ENCODE results near the gene CEP135.

CEP135 gene

DNA sequence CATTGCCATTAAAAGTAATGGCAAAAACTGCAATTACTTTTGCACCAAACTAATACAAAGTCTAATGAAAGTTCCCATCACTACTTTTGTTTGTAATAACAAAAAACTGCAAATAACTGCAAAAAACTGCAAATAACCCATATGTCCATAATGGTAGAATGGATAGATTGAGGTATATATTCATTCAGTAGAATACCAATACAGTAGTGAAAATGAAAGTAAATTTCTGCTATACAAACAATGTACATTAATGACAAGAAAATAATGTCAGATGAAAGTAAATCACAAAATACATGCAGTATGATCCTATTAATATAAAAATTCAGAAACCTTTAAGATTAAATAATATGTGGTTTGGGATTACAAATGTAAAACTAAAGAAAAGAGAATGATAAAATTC lies 41.3 kb upstream of the CEP135 start:
- no peak for DNase-seq (ENCODE audit: low spot score)
- TF ChIP-seq CTCF (IDR thresholded peaks at IDR 0.05; ENCODE audit: extremely low read depth, insufficient read depth, missing control alignments): no peak
- in situ Hi-C loops (cut with MboI; ENCODE audit: low pct_unique_long_range_greater_than_20kb, low sequenced_read_pairs, unreplicated experiment): no loop called here

DNA sequence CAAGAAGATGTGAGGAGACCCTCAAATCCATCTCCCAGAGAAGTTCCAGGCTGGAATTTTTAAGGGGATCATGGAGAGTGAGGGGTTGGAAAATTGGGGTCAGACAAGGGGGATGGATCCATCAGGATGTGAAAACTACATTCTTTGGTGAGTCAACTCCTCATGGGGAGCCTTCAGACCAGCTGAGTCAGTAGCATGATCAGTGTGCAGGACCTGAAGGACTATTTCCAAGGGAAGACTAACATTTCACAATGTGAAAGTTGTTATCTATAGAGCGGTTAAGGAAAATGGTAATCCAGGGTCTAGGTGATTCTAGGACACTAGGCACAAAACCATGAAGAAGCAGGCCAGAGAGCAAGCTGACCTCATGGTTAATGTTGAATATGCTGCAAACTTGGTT lies 38.6 kb upstream of the CEP135 start:
- TF ChIP-seq CTCF (IDR thresholded peaks at IDR 0.05; ENCODE audit: extremely low read depth, insufficient read depth, missing control alignments): no peak
- in situ Hi-C loops (cut with MboI; ENCODE audit: low pct_unique_long_range_greater_than_20kb, low sequenced_read_pairs, unreplicated experiment): no loop called here
- DNase-seq (ENCODE audit: low spot score): no peak

DNA sequence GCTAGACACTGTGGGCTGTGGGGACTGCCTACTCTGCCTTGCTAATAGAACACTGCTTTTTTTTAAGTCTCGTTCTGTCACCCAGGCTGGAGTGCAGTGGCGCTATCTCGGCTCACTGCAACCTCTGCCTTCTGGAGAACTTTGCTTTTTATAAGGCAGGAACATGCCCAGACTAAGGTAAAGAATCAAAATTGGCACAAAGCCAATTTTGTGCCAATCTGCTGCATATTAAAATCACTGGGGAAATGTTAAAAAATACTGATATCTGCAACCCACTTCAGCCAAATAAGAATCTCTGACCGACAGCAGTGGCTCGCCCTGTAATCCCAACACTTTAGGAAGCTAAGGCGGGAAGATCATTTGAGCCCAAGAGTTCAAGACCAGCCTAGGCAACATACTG lies 36.5 kb upstream of the CEP135 start:
- no peak for TF ChIP-seq CTCF (IDR thresholded peaks at IDR 0.05; ENCODE audit: extremely low read depth, insufficient read depth, missing control alignments)
- in situ Hi-C loops (cut with MboI; ENCODE audit: low pct_unique_long_range_greater_than_20kb, low sequenced_read_pairs, unreplicated experiment): no loop called here
- no peak for DNase-seq (ENCODE audit: low spot score)

DNA sequence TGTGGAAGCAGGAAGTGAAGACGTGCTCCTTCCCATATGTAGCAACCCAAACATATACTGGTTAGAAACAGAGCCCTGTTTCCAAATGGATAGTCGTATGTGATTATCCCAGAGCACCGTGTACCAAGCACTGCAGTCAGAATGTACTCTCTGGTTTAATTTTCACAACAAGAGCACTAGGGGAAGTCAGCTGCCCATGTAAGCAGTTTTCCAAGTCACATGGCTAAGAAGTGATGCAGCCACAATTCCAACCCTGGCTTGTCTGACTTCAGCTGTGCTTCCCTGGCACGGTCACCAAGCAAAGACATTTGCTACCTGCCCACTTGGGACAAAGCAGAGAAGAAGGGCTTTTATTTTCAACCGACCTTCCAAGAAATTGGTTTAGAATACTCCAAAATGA lies 28.2 kb upstream of the CEP135 start:
- in situ Hi-C loops (cut with MboI; ENCODE audit: low pct_unique_long_range_greater_than_20kb, low sequenced_read_pairs, unreplicated experiment): no loop called here
- DNase-seq (ENCODE audit: low spot score): no peak
- TF ChIP-seq CTCF (IDR thresholded peaks at IDR 0.05; ENCODE audit: extremely low read depth, insufficient read depth, missing control alignments): no peak

GRCh38 chr4:55921093-55921492 lies 27.7 kb upstream of the CEP135 start:
- no peak for TF ChIP-seq CTCF (IDR thresholded peaks at IDR 0.05; ENCODE audit: extremely low read depth, insufficient read depth, missing control alignments)
- DNase-seq (ENCODE audit: low spot score): no peak
- in situ Hi-C loops (cut with MboI; ENCODE audit: low pct_unique_long_range_greater_than_20kb, low sequenced_read_pairs, unreplicated experiment): no loop called here

DNA sequence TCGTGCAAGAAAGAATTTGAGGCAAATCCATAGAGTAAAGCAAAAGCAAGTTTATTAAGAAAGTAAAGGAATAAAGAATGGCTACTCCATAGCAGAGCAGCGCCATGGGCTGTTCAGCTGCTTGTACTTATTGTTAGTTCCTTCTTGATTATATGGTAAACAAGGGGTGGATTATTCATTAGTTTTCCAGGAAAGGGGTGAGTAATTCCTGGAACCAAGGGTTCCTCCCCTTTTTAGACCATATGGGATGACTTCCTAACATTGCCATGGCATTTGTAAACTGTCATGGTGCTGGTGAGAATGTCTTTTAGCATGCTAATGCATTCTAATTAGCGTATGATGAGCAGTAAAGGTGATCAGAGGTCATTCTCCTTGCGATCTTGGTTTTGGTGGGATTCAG lies 23.5 kb upstream of the CEP135 start:
- no peak for TF ChIP-seq CTCF (IDR thresholded peaks at IDR 0.05; ENCODE audit: extremely low read depth, insufficient read depth, missing control alignments)
- DNase-seq (ENCODE audit: low spot score): no peak
- in situ Hi-C loops (cut with MboI; ENCODE audit: low pct_unique_long_range_greater_than_20kb, low sequenced_read_pairs, unreplicated experiment): no loop called here

- no peak for TF ChIP-seq CTCF (IDR thresholded peaks at IDR 0.05; ENCODE audit: extremely low read depth, insufficient read depth, missing control alignments)
- in situ Hi-C loops (cut with MboI; ENCODE audit: low pct_unique_long_range_greater_than_20kb, low sequenced_read_pairs, unreplicated experiment): no loop called here
- DNase-seq (ENCODE audit: low spot score): no peak
These were observed 22.1 kb upstream of the CEP135 start for GRCh38 chr4:55926610-55927009.

All from GM13977 (cell line).